Retinal pigment epithelial cell (primary cell): ENCODE measurements around the gene MFSD1.

Experiments used
- DNase-seq: peaks from one replicate; pipeline ENCODE4 v3.0.0-alpha.2; 2010; ENCODE audit warnings: low read depth
- H3K4me3 ChIP-seq: 2 replicates; pipeline ENCODE4 v1.5.1; 2011; ENCODE audit warnings: mild to moderate bottlenecking, low read length, control low read depth, moderate library complexity
- TF ChIP-seq, protein P1 (sequence below): conservative IDR thresholded peaks from 2 replicates; pipeline ENCODE4 v1.5.1; 2011; ENCODE audit warnings: low read depth, low read length, control low read depth, inconsistent platforms

The MFSD1 gene

DNA sequence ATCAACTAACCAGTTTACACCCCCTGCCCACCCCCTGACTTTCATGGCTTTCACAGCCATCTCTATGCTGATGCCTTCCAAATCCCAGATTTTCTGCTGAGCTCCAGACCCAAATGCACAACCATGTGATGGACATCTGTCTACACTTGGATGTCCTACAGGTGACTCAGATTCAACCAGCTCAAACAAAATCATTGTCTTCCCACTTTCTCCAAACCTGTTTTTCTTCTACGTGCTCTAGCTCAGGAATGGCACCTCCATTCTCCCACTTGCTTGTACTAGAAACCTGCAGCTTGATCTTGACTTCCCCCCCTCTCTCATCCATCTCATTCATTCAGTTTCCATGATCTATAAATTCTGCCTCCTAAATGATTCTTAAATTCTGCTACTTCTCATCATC is 35.5 kb upstream of the MFSD1 start:
- no peak for DNase-seq
- TF ChIP-seq, protein P1, sequence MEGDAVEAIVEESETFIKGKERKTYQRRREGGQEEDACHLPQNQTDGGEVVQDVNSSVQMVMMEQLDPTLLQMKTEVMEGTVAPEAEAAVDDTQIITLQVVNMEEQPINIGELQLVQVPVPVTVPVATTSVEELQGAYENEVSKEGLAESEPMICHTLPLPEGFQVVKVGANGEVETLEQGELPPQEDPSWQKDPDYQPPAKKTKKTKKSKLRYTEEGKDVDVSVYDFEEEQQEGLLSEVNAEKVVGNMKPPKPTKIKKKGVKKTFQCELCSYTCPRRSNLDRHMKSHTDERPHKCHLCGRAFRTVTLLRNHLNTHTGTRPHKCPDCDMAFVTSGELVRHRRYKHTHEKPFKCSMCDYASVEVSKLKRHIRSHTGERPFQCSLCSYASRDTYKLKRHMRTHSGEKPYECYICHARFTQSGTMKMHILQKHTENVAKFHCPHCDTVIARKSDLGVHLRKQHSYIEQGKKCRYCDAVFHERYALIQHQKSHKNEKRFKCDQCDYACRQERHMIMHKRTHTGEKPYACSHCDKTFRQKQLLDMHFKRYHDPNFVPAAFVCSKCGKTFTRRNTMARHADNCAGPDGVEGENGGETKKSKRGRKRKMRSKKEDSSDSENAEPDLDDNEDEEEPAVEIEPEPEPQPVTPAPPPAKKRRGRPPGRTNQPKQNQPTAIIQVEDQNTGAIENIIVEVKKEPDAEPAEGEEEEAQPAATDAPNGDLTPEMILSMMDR = no peak
- H3K4me3 ChIP-seq = no peak overlapping the region

DNA sequence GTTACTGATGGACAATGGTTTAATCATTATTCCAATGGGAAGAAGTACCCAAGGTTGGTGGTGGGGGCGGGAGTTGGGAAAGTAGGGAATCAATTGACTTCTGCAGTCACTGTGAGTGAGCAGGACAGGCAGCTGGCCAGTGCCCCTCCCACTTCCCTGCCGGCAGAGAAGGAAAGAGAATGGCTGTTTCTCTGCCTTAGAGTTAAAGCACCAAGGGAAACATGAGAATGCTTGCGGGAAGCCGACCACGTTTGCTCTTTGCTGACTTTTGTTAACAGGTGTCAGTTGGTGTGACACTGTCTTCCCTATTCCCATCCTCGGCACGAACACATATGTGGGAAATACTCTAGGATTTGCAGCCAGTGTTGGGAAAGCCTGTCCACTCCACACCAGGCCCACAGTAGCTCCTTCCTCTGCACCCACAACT is 33.5 kb upstream of the MFSD1 start:
- no peak for DNase-seq
- no peak overlapping the region for H3K4me3 ChIP-seq
- TF ChIP-seq, protein P1 = no peak

DNA sequence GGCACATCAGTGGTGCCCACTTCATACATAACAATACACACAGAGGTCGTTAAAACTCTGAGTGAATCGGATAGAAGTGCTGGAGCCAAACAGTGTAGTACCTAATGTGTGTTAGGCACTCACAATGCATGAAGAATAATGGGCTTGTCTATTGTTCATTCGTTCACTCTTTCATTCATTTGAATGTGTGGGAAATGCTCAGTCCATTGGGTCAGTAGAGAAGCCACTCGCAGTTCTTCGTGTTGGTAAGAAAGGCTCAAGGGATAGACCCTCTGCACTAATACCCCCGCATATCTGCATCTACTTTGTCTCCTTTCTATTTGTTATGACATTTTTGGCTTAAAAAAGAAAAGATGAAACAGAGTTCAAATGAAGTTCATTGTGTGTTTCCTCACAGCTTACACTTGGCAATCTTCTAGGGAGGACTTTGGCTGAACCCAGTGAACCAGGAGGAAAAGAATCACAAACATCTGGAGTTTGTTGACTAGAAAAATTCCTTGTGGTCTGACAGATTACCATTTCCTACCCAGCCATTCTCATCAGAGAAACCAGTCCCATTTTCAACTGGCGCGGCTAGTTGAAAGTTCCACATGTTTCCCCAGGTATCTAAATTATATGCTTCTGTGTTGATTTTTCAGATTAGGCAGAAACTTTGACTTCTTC is 32.8 kb upstream of the MFSD1 start:
- TF ChIP-seq, protein P1 = no peak
- peak; percentile 78 for DNase-seq
- no peak overlapping the region for H3K4me3 ChIP-seq

DNA sequence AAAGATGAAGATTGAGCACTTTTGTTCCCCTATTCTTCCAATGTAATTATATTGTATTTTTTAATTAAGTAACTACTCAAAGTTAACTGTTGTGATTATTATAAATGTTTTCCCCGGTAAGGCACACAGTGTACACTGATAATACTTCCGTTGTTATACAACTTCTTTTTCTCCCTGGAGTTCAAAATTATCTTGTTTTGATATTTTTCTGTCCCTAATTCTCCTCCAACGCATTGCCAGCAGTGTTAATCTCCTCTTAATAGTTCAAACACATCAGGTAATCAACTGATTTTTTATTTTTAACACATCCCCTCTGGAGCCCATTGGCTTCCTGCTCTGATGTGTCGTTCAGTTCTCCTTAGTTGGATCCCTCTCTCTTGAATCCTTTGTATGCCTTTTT is 32.3 kb upstream of the MFSD1 start:
- TF ChIP-seq, protein P1 = no peak
- H3K4me3 ChIP-seq = no peak overlapping the region
- no peak for DNase-seq

DNA sequence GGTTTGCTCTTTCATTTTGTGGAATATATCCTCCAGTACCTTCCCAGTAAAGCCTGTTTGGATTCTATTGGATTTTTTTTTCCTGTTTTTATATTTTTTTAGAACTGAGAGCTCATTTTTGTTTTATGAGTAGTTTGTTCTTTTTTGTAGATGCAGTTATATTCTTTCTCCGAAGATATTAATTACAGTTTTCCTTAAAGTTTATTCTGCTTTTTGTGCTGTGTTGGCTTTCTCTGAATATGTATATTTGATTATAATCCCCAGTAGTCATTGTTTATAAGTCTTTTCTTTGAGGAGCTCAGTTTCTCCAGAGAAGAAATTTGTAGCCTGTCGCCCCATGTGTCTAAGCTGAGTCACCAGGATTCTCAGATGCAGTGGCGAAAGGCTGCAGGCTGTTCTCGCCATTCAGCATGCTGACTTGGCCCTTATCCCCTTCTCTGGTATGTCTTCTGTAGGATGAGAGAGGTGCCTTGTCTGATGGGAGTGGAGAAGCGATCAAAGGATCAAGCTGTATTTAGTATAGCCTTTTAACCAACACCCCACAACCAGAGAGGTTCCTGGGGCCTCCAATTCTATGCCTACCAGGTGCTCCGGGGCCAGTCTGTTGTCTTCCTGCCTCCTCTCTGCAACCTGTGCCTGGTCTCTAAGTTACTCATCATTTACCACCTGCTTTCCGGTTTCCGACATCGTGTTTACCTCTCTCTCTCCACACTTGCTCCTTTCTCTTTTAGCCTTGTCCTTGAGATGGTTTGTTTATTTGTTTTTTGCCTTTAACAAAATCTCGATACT is 31.7 kb upstream of the MFSD1 start:
- no peak overlapping the region for H3K4me3 ChIP-seq
- TF ChIP-seq, protein P1 = no peak
- no peak for DNase-seq

DNA sequence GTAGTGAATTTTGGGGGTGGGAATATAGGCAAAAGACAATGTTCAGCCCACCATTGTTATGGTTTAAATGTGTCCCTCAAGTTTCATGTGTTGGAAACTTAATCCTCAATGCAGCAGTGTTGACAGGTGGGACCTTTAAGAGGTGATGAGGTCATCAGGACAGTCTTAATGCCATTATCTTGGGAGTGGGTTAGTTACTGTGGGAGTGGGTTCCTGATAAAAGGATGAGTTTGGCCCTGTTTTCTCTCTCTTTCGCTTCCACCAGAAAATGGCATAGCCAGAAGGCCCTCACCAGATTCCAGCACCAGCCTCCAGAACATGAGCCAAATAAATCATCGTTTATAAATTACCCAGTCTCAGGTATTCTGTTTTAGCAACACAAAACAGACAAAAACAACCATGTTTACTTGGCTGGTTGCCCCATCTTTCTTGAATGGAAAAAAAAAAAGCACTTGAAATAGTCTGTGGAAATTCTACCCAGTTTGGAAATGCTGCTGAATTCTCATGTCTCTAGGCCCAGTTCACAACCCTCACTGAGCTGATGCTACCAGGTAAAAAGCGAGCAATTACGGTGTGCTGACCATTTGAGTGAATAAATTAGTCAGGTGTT is 31.0 kb upstream of the MFSD1 start:
- no peak overlapping the region for H3K4me3 ChIP-seq
- DNase-seq = no peak
- TF ChIP-seq, protein P1 = no peak
